ENCODE results near the gene GUCY1A2.

DNA sequence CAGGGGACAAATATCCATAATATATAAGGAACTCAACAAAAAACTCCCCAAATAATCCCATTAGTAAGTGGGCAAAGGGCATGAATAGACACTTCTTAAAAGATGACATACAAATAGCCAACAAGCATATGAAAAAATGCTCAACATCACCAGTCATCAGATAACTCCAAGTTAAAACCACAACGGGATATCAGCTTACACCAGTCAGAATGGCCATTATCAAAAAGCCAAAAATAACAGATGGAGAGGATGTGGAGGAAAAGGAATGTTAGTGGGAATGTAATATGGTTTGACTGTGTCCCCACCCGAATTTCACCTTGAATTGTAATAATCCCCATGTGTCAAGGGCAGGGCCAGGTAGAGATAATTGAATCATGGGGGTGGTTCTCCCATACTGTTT is 350.1 kb downstream of the GUCY1A2 start:
- no peak for TF ChIP-seq POLR2A (IDR thresholded peaks at IDR 0.05)
- TF ChIP-seq POLR2AphosphoS5 (IDR thresholded peaks at IDR 0.05), result no peak
- TF ChIP-seq EP300 (IDR thresholded peaks at IDR 0.05), result no peak

Data from upper lobe of left lung (tissue), 4 donors.